ENCODE results near the gene INTS6. TPM values are rescaled to one million over a fixed set of nuclear protein-coding genes. Genes with fewer than 3 reads are reported as not detected.

The INTS6 gene
- total and polyA plus RNA-seq, 8 donors, result 10.7 to 200 (median 13.7) TPM

DNA sequence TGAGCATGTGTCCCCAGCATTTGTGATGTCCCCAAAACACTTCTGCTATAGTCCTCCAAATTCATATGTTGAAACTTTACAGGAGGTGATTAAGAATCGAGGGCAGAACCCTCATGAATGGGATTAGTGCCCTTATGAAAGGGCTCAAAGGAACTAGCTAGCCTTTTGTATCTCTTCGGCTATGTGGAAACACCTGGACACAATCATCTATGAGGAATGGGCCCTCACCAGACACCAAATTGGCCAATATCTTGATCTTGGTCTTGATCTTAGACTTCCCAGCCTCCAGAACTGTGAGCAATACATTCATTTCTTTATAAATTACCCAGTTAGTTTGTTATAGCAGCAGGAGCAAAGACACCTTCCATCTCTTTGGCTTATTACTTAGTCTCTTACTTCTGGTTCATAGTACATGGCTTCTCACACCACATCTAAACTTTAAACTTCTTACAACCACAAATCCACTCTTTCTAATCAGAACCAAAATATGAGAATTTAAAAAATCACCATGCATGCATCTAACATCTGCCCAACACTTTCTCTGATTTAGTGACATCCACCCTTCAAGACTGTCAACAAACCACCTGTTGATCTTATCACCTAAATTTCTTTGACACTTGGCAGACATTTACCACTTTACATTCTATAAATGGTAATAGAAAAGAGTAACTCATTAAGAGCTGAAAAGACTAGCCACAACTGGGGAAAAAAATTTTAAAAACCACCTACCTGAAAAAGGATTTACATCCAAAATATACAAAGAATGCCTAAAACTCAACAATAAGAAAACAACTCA lies 120.1 kb downstream of the INTS6 start:
- 73 to 87% (median 83%) methylated on average over 2 of the region's 2 CpGs for WGBS, 5 donors
- Histone ChIP-seq H3K9me3 (no peaks in the 10 kb centered on the region), H3K27me3 (no peaks in the 10 kb centered on the region), H3K4me1 (no peaks in the 10 kb centered on the region), H3K4me3 (no peak overlapping the region), H3K27ac (no peak overlapping the region), H3K36me3 (no peaks in the 10 kb centered on the region)
- intact Hi-C loops (cut with DNase I; ENCODE audit: low total_unique reads), result no loop called here
- no peak for DNase-seq
- TF ChIP-seq, protein P1, sequence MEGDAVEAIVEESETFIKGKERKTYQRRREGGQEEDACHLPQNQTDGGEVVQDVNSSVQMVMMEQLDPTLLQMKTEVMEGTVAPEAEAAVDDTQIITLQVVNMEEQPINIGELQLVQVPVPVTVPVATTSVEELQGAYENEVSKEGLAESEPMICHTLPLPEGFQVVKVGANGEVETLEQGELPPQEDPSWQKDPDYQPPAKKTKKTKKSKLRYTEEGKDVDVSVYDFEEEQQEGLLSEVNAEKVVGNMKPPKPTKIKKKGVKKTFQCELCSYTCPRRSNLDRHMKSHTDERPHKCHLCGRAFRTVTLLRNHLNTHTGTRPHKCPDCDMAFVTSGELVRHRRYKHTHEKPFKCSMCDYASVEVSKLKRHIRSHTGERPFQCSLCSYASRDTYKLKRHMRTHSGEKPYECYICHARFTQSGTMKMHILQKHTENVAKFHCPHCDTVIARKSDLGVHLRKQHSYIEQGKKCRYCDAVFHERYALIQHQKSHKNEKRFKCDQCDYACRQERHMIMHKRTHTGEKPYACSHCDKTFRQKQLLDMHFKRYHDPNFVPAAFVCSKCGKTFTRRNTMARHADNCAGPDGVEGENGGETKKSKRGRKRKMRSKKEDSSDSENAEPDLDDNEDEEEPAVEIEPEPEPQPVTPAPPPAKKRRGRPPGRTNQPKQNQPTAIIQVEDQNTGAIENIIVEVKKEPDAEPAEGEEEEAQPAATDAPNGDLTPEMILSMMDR (IDR thresholded peaks at IDR 0.05), result no peak
- TF ChIP-seq POLR2A (IDR thresholded peaks at IDR 0.05) (no peak), POLR2AphosphoS5 (IDR thresholded peaks at IDR 0.05) (no peak), EP300 (IDR thresholded peaks at IDR 0.05) (no peak)

DNA sequence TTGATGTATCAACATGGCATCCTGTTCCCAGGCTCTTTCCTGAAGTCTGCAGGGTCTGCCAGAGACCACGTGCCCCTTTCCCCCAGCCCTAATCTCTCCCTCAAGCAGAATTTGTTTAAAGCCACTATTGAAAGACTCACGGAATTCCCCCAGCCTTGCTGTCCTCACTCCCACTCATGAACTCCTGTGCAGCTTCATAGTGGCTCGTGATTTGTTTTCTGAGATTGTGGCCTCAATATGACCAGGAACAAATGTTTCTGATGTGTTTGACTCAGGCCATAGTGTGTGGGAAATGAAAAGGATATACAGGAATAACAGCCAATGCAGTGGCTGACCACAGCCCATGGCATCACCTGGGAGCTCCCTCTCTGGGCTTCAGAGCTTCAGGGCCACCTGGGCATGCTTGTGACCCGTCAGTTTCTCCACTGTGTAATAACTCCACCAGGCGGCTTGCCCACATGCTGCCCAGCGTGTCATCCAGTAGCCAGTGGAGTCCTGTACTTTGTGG lies 121.4 kb downstream of the INTS6 start:
- Histone ChIP-seq H3K36me3 (no peaks in the 10 kb centered on the region), H3K4me3 (no peak overlapping the region), H3K4me1 (no peaks in the 10 kb centered on the region), H3K27me3 (no peaks in the 10 kb centered on the region), H3K27ac (no peak overlapping the region), H3K9me3 (no peaks in the 10 kb centered on the region)
- DNase-seq, result no peak
- WGBS, 5 donors, result 67 to 77% (median 69%) methylated on average over 6 of the region's 6 CpGs
- intact Hi-C loops (cut with DNase I; ENCODE audit: low total_unique reads), result no loop called here
- TF ChIP-seq EP300 (IDR thresholded peaks at IDR 0.05) (no peak), POLR2A (IDR thresholded peaks at IDR 0.05) (no peak), POLR2AphosphoS5 (IDR thresholded peaks at IDR 0.05) (no peak)
- TF ChIP-seq, protein P1 (IDR thresholded peaks at IDR 0.05), result no peak

DNA sequence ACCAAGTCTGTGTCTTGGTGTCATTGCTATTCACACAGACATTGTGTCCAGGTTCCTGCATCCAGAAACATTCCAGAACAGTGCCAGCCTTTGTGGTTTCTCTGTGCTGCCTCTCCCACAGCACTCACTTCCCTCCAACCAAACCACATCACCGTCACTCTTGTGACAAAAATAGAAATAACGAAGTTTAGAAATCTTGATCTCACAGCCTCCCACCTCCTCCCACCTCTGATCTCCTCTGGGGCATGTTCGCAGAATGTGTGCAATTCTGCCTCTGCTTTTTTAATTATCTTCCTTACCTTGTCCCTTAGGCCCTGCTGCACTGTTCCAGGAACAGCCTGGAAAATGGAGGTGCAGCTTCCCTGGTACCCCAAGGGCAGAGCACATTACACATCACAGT lies 122.0 kb downstream of the INTS6 start:
- 64 to 82% (median 74%) methylated on average over 3 of the region's 3 CpGs for WGBS, 5 donors
- Histone ChIP-seq H3K36me3 (no peaks in the 10 kb centered on the region), H3K27me3 (no peaks in the 10 kb centered on the region), H3K4me3 (no peak overlapping the region), H3K4me1 (no peaks in the 10 kb centered on the region), H3K9me3 (no peaks in the 10 kb centered on the region), H3K27ac (no peak overlapping the region)
- no peak for DNase-seq
- intact Hi-C loops (cut with DNase I; ENCODE audit: low total_unique reads), result no loop called here
- TF ChIP-seq POLR2AphosphoS5 (IDR thresholded peaks at IDR 0.05) (no peak), EP300 (IDR thresholded peaks at IDR 0.05) (no peak), POLR2A (IDR thresholded peaks at IDR 0.05) (no peak)
- TF ChIP-seq, protein P1 (IDR thresholded peaks at IDR 0.05), result no peak

DNA sequence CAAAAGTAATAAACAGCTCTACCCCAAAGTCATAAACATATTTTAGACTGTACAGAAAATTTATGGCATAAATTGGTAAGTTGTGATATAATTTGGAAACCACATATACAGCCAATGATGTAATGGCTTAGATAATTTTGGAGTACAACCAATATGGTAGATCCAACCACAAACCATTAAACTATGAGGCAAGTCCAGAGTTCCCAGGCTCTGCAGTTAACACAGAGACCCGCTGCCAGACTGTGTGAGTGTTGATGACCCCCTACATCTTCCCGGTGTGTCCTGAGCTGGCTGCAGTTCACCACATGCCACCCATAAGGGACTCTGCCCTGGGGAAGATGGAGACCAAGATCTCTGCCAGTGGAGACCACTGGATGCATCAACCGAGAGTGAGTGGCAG lies 123.2 kb downstream of the INTS6 start:
- Histone ChIP-seq H3K27me3 (no peaks in the 10 kb centered on the region), H3K9me3 (no peaks in the 10 kb centered on the region), H3K36me3 (no peaks in the 10 kb centered on the region), H3K4me1 (no peaks in the 10 kb centered on the region), H3K4me3 (no peak overlapping the region), H3K27ac (no peak overlapping the region)
- DNase-seq, result no peak
- 86 to 93% (median 89%) methylated on average over 3 of the region's 3 CpGs for WGBS, 5 donors
- no peak for TF ChIP-seq EP300 (IDR thresholded peaks at IDR 0.05)
- TF ChIP-seq POLR2AphosphoS5 (IDR thresholded peaks at IDR 0.05), result no peak
- TF ChIP-seq POLR2A (IDR thresholded peaks at IDR 0.05), result no peak
- TF ChIP-seq, protein P1 (IDR thresholded peaks at IDR 0.05), result no peak
- intact Hi-C loops (cut with DNase I; ENCODE audit: low total_unique reads), result no loop called here
